ENCODE results near the gene SAG. TPM values are rescaled to one million over a fixed set of nuclear protein-coding genes. Genes with fewer than 3 reads are reported as not detected.

SAG gene
- total and polyA plus RNA-seq, 2 donors (not counting 3 experiments of a cell fraction or from before 2014, with no cell fraction given): not detected

GRCh38 chr2:233270951-233271350, 36.7 kb upstream of the SAG start:
- Histone ChIP-seq H3K4me1 (ENCODE audit: control insufficient read depth, extremely low read depth, insufficient read depth, low read length) (peaks cover 8% of the 10 kb centered on the region), H3K36me3 (ENCODE audit: control insufficient read depth in 2 of 2, extremely low read depth in 1 of 2, insufficient read depth in 2 of 2, low read length in 2 of 2) (peaks cover 30 to 36% of the 10 kb centered on the region in 2 experiments), H3K4me3 (replicated peaks in 1 of 3; ENCODE audit: insufficient read depth in 1 of 3, low read depth in 1 of 3, low read length in 3 of 3) (no peak overlapping the region), H3K27ac (ENCODE audit: insufficient read depth, low read depth, low read length) (no peak overlapping the region), H4K20me1 (replicated peaks; ENCODE audit: control insufficient read depth, extremely low read depth, insufficient read depth, low read length) (no peaks in the 10 kb centered on the region), H3K79me2 (ENCODE audit: control insufficient read depth, insufficient read depth, low read length) (peaks cover 3% of the 10 kb centered on the region), H3K9me3 (replicated peaks; ENCODE audit: control insufficient read depth, insufficient read depth, low read length) (no peaks in the 10 kb centered on the region), H3K4me2 (ENCODE audit: insufficient read depth, low read length) (no peak overlapping the region), H3K9me1 (replicated peaks; ENCODE audit: control insufficient read depth, extremely low read depth, insufficient read depth, low read length) (no peaks in the 10 kb centered on the region), H2AFZ (ENCODE audit: low read depth, low read length) (no peak overlapping the region), H3K27me3 (ENCODE audit: control insufficient read depth in 2 of 2, insufficient read depth in 2 of 2, low read length in 2 of 2) (no peaks in the 10 kb centered on the region), H3K9ac (replicated peaks; ENCODE audit: extremely low read depth, insufficient read depth, low read length) (no peak overlapping the region)
- intact Hi-C loops (cut with micrococcal nuclease) (loop anchor here (5.0 kb wide), 1 partner anchor 176 kb away; no protein-coding TSS in a partner anchor), dilution Hi-C loops (cut with MboI; ENCODE audit: extremely low pct_ligation_motif_present, low sequenced_read_pairs) (no loop called here)
- CTCF ChIA-PET: interaction anchor here (1.5 kb wide), 1 partner anchor 172 kb away, joined by 3 read pairs; no protein-coding TSS in a partner anchor
- TF ChIP-seq POLR2A (IDR thresholded peaks at IDR 0.05; ENCODE audit: low read depth, low read length) (no peak), MAX (IDR thresholded peaks at IDR 0.05; ENCODE audit: insufficient read depth, insufficient read length) (no peak), POLR2AphosphoS5 (IDR thresholded peaks at IDR 0.05; ENCODE audit: insufficient read depth, low read depth, low read length) (no peak), MYC (IDR thresholded peaks at IDR 0.05; ENCODE audit: low read depth, low read length) (no peak), GATA2 (IDR thresholded peaks at IDR 0.05; ENCODE audit: insufficient read depth, insufficient read length, low read depth, low read length) (no peak), EZH2 (IDR thresholded peaks at IDR 0.05; ENCODE audit: borderline replicate concordance, low read depth, low read length, severe bottlenecking) (no peak)
- POLR2A ChIA-PET: no interaction called here
- FAIRE-seq (no peak), DNase-seq (ENCODE audit: low read depth, low spot score) (no peak)
- no TSS peak for BruUV-seq (replicated peaks)

- CTCF ChIA-PET: interaction anchor here (1.5 kb wide), 1 partner anchor 171 kb away, joined by 4 read pairs; no protein-coding TSS in a partner anchor
- intact Hi-C loops (cut with micrococcal nuclease): loop anchor here (5.0 kb wide), 1 partner anchor 176 kb away; no protein-coding TSS in a partner anchor
- TF ChIP-seq MAX (IDR thresholded peaks at IDR 0.05; ENCODE audit: insufficient read depth, insufficient read length): no peak
- TF ChIP-seq FOS (IDR thresholded peaks at IDR 0.05; ENCODE audit: borderline replicate concordance, insufficient read depth, low read length): no peak
- no peak for TF ChIP-seq POLR2AphosphoS5 (IDR thresholded peaks at IDR 0.05; ENCODE audit: insufficient read depth, low read depth, low read length)
- no peak for TF ChIP-seq EZH2 (IDR thresholded peaks at IDR 0.05; ENCODE audit: borderline replicate concordance, low read depth, low read length, severe bottlenecking)
- TF ChIP-seq CTCF (IDR thresholded peaks at IDR 0.05; ENCODE audit: extremely low read depth in 1 of 2, insufficient read depth in 1 of 2, low read depth in 1 of 2, low read length in 2 of 2): no peak
- no peak for TF ChIP-seq GATA2 (IDR thresholded peaks at IDR 0.05; ENCODE audit: insufficient read depth, insufficient read length, low read depth, low read length)
- H3K27me3 ChIP-seq (ENCODE audit: control insufficient read depth in 2 of 2, insufficient read depth in 2 of 2, low read length in 2 of 2): no peaks in the 10 kb centered on the region
- DNase-seq (ENCODE audit: low read depth, low spot score) (no peak), FAIRE-seq (no peak)
- H2AFZ ChIP-seq (ENCODE audit: low read depth, low read length): no peak overlapping the region
- H3K27ac ChIP-seq (ENCODE audit: insufficient read depth, low read depth, low read length): no peak overlapping the region
- dilution Hi-C loops (cut with MboI; ENCODE audit: extremely low pct_ligation_motif_present, low sequenced_read_pairs): no loop called here
- peaks cover 35 to 36% of the 10 kb centered on the region in 2 experiments for H3K36me3 ChIP-seq (ENCODE audit: control insufficient read depth in 2 of 2, extremely low read depth in 1 of 2, insufficient read depth in 2 of 2, low read length in 2 of 2)
- BruUV-seq (replicated peaks): no TSS peak
- no peak overlapping the region for H3K4me2 ChIP-seq (ENCODE audit: insufficient read depth, low read length)
- H3K9me1 ChIP-seq (replicated peaks; ENCODE audit: control insufficient read depth, extremely low read depth, insufficient read depth, low read length): no peaks in the 10 kb centered on the region
- peaks cover 8% of the 10 kb centered on the region for H3K4me1 ChIP-seq (ENCODE audit: control insufficient read depth, extremely low read depth, insufficient read depth, low read length)
- POLR2A ChIA-PET: no interaction called here
- H4K20me1 ChIP-seq (replicated peaks; ENCODE audit: control insufficient read depth, extremely low read depth, insufficient read depth, low read length): no peaks in the 10 kb centered on the region
- H3K79me2 ChIP-seq (ENCODE audit: control insufficient read depth, insufficient read depth, low read length): peaks cover 3% of the 10 kb centered on the region
- H3K9me3 ChIP-seq (replicated peaks; ENCODE audit: control insufficient read depth, insufficient read depth, low read length): no peaks in the 10 kb centered on the region
- no peak overlapping the region for H3K4me3 ChIP-seq (replicated peaks in 1 of 3; ENCODE audit: insufficient read depth in 1 of 3, low read depth in 1 of 3, low read length in 3 of 3)
- no peak overlapping the region for H3K9ac ChIP-seq (replicated peaks; ENCODE audit: extremely low read depth, insufficient read depth, low read length)
These were observed 35.9 kb upstream of the SAG start for GRCh38 chr2:233271693-233272092.
